Stimulated activated CD8-positive, alpha-beta memory T cell treated with anti-CD3 and anti-CD28 coated beads, Interleukin-4, amount 100 ng/mL, for 48 hours (primary cell): ENCODE measurements around the gene TMEM117.
"Not testable (repeated sequence)": the region's sequence is repeated elsewhere in the genome, so short reads cannot be mapped to it uniquely, and the experiment has no call there.

Experiments
- DNase-seq: peaks from one replicate; pipeline ENCODE4 v3.0.0-alpha.2; 2020

Gene TMEM117

DNA sequence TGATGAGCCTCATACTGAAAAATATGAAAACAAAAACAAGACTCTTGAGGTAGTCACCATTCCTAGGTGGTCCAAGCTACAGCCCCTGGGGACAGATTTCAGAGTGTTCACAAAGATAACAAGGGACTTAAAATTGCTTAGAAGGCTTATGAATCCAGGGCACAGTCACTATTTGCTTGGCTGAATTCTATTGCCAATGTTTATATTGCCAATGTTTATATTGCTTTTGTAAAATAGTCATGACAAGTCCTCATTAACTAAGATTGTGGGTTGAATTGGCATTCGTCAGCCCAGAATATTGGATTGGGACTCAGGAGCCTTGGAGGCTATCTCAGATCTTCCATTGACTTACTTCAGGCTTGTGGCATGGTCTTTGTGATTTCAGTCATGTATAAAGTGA is 6.4 kb downstream of the TMEM117 start:
- no peak for DNase-seq

DNA sequence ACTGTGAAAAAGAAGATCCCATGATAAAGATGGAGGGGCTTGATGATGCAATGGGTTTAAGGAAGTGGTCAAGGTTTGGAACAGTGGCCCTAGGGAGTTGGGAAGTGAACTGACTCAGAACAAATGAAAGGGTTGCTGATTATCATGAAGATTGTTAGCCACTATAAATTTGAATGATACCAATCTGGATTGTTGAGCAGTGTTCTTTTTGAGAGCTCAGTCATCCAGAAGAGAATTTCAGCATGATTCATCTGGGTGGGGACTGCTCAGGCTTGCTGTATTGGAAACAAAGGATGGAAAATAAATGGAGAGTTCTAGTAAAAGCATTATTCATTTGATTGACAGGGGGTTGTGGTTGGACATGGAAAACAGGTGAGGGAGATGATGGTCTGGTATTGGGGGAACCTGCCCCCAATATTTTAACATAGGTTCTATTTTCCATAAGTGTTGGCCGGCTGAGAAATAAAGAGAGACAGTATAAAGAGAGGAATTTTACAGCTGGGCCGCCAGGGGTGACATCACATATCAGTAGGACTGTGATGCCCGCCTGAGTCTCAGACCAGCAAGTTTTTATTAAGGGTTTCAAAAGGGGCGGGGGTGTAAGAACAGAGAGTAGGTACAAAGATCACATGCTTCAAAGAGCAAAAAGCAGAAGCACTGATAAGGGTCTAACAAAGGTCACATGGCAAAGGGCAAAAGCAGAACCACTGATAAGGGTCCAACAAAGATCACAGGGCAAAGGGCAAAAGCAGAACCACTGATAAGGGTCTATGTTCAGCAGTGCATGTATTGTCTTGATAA is 11.7 kb downstream of the TMEM117 start:
- not testable (repeated sequence) for DNase-seq

DNA sequence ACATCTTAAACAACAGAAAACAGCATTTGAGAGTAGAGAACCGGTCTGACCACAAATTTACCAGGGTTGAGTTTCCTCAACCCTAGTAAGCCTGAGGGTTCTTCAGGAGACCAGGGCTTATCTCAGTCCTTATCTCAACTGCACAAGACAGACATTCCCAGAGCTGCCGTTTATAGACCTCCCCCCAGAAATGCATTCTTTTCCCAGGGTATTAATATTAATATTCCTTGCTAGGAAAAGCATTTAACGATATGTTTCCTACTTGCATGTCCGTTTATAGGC is 12.3 kb downstream of the TMEM117 start:
- no peak for DNase-seq

DNA sequence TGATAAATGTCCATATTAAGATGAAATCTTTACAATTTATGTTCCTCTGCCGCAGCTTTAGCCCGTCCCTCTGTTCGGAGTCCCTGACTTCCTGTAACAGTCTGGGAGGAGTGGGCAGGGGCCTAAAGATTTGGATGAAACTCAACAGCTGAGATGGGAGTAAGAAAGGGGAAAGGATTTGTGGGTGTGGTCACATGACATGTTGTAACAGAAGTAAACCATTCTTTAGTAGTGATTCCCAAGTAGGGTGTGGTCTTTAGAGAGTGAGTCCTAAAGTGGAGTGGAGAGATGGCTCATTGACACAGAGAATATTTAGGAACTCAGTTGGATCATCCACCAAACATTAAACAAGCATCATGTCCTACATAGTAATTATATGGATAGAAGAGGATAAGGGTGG is 12.9 kb downstream of the TMEM117 start:
- DNase-seq, result no peak

DNA sequence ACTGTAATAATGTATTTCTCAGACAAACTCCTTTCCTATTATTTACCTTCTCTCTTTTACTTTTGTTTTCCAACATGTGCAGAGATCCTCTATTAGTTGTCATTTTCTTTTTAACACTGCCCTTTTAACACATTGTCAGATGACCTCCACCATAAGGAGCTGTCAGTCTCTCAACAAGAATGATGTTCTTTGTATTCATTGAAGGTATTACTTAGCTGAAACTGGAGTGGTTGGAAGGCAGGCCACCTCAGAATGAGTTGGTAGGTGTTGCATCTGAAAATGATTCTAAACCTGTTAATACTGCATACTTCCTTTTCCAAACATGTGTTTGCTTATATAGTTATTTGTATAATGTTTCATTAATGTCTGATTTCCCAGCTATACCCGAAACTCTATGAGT is 16.9 kb downstream of the TMEM117 start:
- DNase-seq, result no peak

DNA sequence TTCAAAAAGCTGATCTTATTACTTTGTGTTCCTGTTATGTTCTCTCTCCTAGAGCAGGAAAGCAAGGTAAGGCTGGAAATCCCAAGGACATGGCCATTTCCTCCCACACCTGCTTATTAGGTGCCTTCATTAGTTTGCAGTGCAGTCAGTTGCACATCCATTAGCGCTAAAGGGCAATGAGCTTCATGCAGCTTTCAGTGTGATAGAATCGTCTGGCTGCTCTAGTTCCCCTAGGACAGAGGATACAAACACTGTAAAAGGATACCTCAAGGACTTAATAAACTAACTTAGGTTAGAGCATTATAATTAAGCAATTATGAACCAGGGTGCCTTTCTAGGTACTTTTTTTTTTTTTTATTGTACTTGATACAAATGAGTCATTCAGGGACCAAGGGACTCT is 21.1 kb downstream of the TMEM117 start:
- DNase-seq, result no peak

DNA sequence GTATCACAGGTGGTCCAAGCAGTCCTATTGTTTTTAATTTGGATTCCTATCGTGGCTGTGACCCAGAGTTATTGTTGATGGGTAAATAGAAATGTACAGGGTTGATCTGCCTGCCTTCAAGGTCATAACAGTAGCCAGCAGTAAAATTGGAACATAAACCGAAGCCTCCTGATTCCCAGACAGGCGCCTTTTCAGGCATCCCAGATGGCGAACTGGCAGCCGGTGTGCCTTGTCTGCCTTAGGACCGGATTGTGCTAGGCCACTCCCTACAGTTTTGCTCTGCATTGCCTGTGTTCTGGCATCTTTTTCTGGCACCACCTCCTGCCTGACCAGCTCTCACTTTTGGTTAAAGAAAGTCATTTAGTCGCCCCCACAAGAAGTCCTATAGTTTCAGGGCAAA is 22.2 kb downstream of the TMEM117 start:
- no peak for DNase-seq

DNA sequence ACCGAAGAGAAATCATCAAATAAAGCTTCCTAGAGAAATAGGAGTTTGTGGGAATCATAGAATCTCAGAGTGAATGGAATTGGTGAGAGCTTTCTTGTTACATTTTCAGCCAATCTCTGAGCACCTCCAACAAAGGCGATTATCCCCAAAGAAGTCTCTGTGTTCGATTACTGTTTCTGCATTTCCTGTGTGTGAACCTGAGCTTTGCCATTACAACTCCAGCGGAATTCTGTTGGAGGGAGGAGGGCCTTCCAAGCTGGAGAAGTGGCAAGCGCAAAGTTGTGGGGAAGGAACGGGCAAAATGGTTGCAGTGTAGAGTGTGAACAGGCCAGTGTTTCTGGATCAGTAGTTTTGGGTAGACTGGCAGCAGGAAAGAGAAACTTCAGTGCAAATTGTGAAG is 23.1 kb downstream of the TMEM117 start:
- no peak for DNase-seq

DNA sequence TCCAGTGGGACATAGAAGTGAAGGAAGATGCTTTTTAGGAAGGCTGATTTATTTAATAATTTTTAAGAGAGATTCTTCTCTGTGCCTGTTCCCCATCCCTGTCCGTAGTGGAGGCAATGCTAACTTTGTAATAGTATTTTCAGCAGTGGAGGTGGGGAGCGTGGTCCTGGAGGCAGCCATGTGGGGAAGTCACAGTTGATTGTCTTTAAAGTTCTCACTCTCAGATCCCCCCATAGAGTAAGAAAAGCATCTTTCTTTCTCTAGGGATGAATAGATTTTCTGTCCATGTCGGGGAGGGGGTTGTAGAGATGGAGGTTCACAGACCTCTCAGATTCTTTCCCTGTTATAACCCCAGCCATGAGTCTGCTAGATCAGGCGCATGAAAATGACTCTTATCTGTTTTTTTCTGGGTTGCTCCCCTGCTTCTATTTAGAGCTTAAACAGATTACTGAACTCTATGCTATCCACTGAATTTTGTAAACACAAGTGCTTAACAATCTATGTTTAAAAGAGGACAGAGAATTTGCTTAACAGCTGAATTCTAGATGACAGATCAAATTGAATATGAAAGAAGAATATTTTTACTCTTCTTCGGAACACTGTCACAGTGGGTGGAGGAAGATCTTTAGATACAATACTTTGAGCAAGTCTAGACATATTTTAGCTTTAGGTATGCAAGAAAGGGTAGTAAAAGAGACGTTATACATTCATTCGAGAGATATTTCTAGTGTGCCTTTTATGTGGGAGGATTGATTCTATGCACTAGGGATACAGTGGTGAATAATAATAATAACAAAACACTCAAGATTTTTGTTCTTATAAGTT is 25.3 kb downstream of the TMEM117 start:
- DNase-seq, result no peak

DNA sequence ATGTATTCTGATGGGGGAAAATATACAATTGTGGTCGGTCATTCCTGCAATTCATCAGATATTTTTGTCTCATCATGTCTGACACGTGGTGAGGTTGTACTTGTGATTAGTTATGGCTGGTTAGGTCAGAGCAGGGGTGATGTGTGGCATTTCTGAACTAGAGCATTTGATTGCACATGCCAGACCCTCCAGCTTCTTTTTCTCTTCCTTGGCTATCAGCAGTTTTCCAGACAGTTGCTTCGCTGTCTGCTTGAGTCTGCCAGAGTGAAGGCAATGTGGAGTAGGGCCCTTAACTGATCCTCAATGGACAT is 25.9 kb downstream of the TMEM117 start:
- DNase-seq, result no peak

DNA sequence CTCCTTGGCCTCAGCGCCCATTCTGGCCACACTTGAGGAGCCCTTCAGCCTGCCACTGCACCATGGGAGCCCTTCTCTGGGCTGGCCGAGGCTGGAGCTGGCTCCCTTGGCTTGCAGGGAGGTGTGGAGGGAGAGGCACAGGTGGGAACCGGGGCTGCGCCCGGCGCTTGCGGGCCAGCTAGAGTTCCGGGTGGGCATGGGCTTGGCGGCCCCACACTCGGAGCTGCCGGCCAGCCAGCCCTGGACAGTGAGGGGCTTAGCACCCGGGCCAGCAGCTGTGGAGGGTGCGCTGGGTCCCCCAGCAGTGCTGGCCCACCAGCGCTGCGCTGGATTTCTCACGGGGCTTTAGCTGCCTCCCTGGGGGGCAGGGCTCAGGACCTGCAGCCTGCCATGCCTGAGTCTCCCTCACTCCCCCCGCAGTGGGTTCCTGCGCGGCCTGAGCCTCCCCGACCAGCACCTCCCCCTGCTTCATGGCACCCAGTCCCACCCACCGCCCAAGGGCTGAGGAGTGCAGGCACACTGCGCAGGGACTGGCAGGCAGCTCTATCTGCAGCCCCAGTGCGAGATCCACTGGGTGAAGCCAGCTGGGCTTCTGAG is 28.0 kb downstream of the TMEM117 start:
- DNase-seq, result no peak

DNA sequence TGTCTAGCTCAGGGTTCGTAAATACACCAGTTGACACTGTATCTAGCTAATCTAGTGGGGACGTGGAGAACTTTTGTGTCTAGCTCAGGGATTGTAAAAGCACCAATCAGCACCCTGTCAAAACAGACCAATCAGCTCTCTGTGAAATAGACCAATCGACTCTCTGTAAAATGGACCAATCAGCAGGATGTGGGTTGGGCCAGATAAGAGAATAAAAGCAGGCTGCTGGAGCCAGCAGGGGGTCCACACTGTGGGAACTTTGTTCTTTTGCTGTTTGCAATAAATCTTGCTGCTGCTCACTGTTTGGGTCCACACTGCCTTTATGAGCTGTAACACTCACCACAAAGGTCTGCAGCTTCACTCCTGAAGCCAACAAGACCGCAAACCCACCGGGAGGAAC is 28.7 kb downstream of the TMEM117 start:
- not testable (repeated sequence) for DNase-seq

DNA sequence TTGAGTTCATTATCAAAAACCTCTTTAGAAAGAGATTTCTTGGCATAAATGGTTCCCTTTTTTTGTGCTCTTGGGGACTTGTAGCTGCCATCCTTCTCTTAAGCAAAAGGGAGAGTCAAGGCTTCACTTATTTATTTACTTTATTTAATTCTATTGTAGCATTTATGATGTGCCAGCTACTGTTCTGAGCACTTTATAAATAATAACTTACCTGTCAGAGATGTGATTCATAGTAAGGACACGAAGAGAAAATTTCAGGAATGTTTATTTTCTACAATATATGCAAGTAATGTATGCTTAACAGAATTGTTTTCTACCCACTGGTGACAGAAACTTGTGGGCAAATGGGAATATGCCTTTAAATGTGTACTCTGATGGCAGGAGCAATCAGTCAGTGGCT is 33.3 kb downstream of the TMEM117 start:
- DNase-seq, result no peak

DNA sequence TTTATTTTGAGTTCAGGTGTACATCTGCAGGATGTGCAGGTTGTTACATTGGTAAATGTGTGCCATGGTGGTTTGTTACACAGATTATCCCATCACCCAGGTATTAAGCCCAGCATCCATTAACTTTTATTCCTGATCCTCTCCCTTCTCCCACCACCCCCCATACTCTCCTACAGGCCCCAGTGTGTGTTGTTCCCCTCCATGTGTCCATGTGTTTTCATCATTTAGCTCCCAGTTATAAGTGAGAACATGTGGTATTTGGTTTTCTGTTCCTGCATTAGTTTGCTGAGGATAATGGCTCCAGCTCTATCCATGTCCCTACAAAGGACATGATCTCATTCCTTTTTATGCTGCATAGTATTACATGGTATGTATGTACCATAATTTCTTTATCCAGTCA is 33.9 kb downstream of the TMEM117 start:
- not testable (repeated sequence) for DNase-seq

DNA sequence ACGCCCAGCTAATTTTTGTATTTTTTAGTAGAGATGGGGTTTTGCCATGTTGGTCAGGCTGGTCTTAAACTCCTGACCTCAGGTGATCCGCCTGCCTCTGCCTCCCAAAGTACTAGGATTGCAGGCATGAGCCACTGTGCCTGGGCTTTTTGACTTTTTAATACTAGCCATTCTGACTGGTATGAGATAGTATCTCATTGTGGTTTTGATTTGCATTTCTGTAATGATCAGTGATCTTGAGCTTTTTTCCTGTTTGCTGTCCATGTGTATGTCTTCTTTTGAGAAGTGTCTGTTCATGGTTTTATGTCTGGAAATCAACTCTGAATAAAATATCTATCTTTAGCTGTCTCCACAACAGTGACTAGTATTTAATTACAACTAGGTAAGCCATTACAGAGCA is 35.4 kb downstream of the TMEM117 start:
- not testable (repeated sequence) for DNase-seq

DNA sequence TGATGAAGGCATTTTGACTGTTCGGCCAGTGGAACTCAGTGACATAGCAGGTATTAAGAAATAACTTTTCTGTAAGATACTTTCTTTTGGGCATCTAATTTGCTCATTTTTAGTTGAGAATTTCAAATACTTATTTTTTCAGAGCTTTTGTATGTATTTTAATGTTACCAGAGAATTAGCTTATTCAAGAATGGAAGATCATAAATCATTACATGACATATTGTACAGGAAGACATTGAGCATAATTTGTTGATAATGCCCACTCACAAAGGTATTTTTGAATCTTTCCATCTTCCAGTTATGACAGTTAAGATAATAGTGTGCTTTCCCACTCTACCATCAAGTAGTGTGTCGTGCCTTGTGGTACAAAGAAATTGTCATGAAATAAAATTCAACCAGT is 36.5 kb downstream of the TMEM117 start:
- no peak for DNase-seq

DNA sequence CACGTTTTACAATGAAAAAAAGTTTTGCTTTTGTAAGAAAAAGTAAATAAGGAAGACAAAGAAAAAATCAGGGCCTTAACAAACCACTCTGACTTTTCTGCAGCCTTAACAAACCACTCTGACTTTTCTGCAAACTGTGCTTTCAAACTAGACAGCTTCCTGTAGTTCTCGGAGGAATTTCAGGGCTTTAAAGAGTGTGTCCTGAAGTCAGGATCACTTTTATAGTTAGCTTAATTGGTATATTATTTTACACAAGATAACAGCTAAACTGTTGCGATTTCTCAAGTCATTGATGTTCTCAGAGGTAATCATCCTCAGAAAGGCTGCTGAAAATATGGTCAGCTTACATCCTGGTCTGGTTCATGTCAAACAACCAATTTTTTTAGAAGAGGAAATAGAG is 42.2 kb downstream of the TMEM117 start:
- no peak for DNase-seq

DNA sequence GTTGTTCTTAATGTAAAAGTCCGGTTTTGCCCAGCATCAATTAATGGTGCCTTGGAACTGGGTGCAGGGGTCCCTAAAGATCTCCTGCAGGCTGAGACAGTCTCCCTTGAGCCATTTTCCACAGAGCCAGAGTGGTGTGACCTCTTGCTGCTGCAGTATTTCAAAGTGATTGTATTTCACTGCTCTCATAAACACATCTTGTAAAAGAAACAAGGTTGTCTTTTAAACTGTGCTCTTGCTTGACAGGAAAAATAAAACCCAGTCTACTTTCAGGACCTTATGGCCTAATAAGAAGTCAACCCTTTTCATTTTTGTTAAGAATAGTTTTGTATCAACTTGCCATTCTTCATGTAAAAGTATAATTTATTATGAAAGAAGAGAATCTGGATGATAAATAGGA is 44.7 kb downstream of the TMEM117 start:
- no peak for DNase-seq

DNA sequence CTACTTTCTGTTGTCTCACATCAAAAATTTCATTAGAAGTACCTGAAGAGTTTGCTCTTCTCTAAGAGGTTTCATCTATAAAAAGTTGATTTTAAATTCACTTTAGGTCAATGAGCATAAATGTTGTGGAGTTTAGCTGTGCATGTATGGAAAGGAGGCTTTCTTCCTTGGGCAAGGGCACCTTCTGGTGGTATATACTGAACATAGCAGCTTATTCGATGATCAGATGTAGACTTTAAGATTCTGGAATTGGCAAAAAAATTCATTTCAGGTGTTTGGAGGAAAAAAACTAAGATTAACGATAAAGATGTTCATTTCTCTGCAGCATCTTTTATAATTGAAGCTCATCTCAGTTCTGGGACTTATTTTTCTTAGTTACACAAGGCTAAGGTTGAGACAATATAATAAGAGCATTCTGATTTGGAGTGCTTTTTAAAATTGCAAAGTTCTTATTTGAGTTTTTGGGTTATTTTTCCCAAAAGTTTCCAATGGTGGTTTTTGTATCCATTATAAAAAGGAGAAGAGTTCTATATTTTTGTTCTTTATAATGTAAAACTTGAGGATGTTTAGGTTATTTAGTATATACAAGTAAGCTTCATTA is 46.8 kb downstream of the TMEM117 start:
- no peak for DNase-seq

DNA sequence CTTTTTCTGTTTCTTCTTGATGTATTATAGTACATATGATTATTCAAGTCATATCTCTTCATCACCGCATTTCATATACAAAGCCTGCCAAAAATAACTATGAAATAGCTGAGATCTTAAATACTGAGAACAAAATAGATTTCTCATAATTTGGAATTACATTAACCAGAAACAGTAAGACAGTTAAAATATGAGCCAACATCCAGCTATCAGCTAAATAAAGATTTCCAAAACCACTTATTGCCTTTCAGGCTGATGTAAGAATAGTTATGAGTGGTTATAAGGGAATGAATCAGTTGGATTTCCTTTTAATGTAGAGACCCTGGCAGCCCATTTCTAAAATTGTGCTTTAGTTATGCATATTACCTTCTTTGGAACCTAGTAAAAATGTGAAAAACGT is 47.4 kb downstream of the TMEM117 start:
- no peak for DNase-seq

DNA sequence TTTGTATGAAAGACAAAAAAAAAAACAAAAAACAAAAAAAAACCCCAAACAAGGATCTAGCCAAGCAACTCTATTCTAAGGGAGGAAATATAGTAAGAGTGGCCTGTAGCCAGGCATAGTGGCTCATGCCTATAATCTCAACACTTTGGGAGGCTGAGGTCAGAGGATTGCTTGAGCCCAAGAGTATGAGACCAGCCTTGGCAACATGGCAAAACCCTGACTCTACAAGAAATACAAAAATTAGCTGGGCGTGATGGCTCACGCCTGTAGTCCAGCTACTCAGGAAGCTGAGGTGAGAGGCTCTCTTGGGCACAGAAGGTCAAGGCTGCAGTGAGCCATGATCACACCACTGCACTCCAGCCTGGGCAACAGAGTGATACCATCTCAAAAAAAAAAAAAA is 47.9 kb downstream of the TMEM117 start:
- no peak for DNase-seq

DNA sequence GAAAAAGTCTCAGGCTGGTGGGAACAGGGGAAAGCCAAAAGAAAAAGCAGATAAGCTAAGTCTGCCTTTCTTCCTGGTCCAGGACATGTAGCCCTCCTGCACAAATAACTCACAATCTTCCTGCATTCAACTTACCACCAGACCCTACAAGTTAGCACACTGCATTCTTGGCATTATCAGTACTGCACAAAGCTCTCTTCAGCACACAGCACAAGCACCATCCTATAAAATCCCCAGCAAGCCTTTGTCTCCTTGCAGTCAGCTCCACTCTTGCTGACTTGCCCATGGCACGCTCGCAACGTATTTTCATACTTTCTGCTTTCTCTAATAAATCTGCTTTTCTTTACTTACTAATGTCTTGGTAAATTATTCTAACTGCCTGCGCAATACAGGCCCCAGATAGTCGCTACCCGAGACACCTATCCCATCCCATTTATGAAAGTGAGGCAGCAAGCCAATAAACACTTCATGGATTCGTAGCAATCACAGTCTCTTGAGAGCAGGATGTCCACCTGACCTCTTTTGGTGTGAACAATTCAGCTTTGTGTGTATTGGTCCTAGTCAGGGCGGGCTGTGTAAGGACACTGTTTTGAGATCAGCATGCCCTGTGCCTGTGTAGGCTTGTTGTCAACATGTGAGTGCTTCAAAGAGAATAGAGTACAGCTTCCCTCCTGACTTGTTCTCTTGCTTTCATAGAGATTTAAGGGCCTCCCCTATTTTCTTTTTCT is 49.0 kb downstream of the TMEM117 start:
- DNase-seq, result no peak

DNA sequence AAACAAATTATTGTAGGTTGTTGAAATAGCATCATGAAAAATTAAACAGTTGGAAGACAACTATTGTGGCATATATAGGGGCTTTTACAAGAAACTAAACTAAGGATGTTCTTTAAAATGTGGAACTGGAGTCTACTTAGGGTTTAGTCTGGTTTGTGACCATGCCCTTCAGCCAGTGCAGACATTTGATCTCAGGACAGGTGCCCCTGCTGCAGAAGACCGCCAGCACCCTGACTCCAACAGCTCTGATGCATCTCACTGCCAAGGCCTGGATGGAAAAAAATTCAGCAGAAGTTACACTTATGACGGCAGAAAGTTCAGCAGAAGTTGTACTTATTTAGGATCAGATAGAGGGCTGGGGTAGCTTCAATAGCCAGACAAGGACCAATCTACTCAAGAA is 51.5 kb downstream of the TMEM117 start:
- no peak for DNase-seq
